ENCODE data around the gene TACC3. TPM values are rescaled to one million over a fixed set of nuclear protein-coding genes. Genes with fewer than 3 reads are reported as not detected.

Gene TACC3
- 37.4 and 49.9 TPM in 2 replicates for total RNA-seq

GRCh38 chr4:1721003-1721665 lies at the start of gene TACC3, which contains the start of gene TMEM129:
TSS of gene TACC3 (plus strand) at chr4:1721521. CDS start at chr4:1723422, 1,901 bp downstream.
TSS of gene TMEM129 (minus strand) at chr4:1721323. CDS start at chr4:1720837, 486 bp downstream.

GRCh38 chr4:1683736-1684505 lies 37.4 kb upstream of the TACC3 start, which contains the start of gene FAM53A:
TSS of gene FAM53A (minus strand) at chr4:1684313. CDS start at chr4:1668741, 15,572 bp downstream.

GRCh38 chr4:1712216-1713002 lies 8.9 kb upstream of the TACC3 start, which contains the start of gene SLBP:
TSS of gene SLBP (minus strand) at chr4:1712319. CDS start at chr4:1712188, 131 bp downstream.

GRCh38 chr4:1792832-1793495 lies 71.6 kb downstream of the TACC3 start, which contains the start of gene FGFR3:
TSS of gene FGFR3 (plus strand) at chr4:1793293. CDS start at chr4:1793935, 642 bp downstream.

Small RNA genes within 50 kb of the gene (small RNA-seq; reads per million reads assigned to genes)
- gene RF00019, result not detected

Other genes with a start within 250 kb of the TACC3 start
- 1.3 and 1.6 TPM in 2 replicates for gene FAM53A, start 37.2 kb upstream of the TACC3 start, total RNA-seq
- 86.2 and 89.0 TPM in 2 replicates for gene SLBP, start 9.2 kb upstream of the TACC3 start, total RNA-seq
- gene TMEM129, start 198 bp upstream of the TACC3 start, total RNA-seq, result 14.6 and 21.3 TPM in 2 replicates
- 0.29 and 0.53 TPM in 2 replicates for gene FGFR3, start 71.8 kb downstream of the TACC3 start, total RNA-seq
- gene LETM1, start 134.6 kb downstream of the TACC3 start, total RNA-seq, result 79.4 and 98.5 TPM in 2 replicates
- 127 and 148 TPM in 2 replicates for gene NSD2, start 149.9 kb downstream of the TACC3 start, total RNA-seq

Data from thoracic aorta endothelial cell (primary cell).